Measurements from ENCODE around the gene PCNT. TPM values are rescaled to one million over a fixed set of nuclear protein-coding genes. Genes with fewer than 3 reads are reported as not detected.

Gene PCNT
- total RNA-seq, 4 donors from 2014 or later, result 6.2 to 29.7 (median 17.1) TPM

GRCh38 chr21:46355161-46356004 is 31.4 kb downstream of the PCNT start:
- H3K9me3 ChIP-seq, result no peaks in the 10 kb centered on the region
- H3K36me3 ChIP-seq, result no peaks in the 10 kb centered on the region
- H3K4me3 ChIP-seq, result no peak overlapping the region
- H3K4me1 ChIP-seq, result no peaks in the 10 kb centered on the region
- no peak for DNase-seq
- intact Hi-C loops (cut with DNase I; ENCODE audit: low total_unique reads), result no loop called here
- TF ChIP-seq POLR2A (IDR thresholded peaks at IDR 0.05) (no peak), CTCF (IDR thresholded peaks at IDR 0.05) (no peak)
- no peaks in the 10 kb centered on the region for H3K27me3 ChIP-seq
- H3K27ac ChIP-seq, result no peak overlapping the region

GRCh38 chr21:46356005-46356338 is 32.0 kb downstream of the PCNT start:
- no peak for TF ChIP-seq POLR2A (IDR thresholded peaks at IDR 0.05)
- TF ChIP-seq CTCF (IDR thresholded peaks at IDR 0.05), result no peak
- no peaks in the 10 kb centered on the region for H3K27me3 ChIP-seq
- DNase-seq, result no peak
- no peak overlapping the region for H3K27ac ChIP-seq
- intact Hi-C loops (cut with DNase I; ENCODE audit: low total_unique reads), result no loop called here
- no peaks in the 10 kb centered on the region for H3K4me1 ChIP-seq
- no peaks in the 10 kb centered on the region for H3K9me3 ChIP-seq
- H3K36me3 ChIP-seq, result no peaks in the 10 kb centered on the region
- no peak overlapping the region for H3K4me3 ChIP-seq

- TF ChIP-seq POLR2A (IDR thresholded peaks at IDR 0.05) (no peak), CTCF (IDR thresholded peaks at IDR 0.05) (no peak)
- no peak overlapping the region for H3K4me3 ChIP-seq
- intact Hi-C loops (cut with DNase I; ENCODE audit: low total_unique reads), result no loop called here
Observed at GRCh38 chr21:46356494-46357334, 32.8 kb downstream of the PCNT start.

GRCh38 chr21:46357335-46357604 is 33.3 kb downstream of the PCNT start:
- intact Hi-C loops (cut with DNase I; ENCODE audit: low total_unique reads), result no loop called here
- TF ChIP-seq POLR2A (IDR thresholded peaks at IDR 0.05), result no peak
- TF ChIP-seq CTCF (IDR thresholded peaks at IDR 0.05), result no peak
- no peaks in the 10 kb centered on the region for H3K9me3 ChIP-seq
- no peaks in the 10 kb centered on the region for H3K4me1 ChIP-seq
- DNase-seq, result no peak
- H3K27me3 ChIP-seq, result no peaks in the 10 kb centered on the region
- no peak overlapping the region for H3K4me3 ChIP-seq
- no peaks in the 10 kb centered on the region for H3K36me3 ChIP-seq
- no peak overlapping the region for H3K27ac ChIP-seq

More at GRCh38 chr21:46356494-46357334, 32.8 kb downstream of the PCNT start:
- DNase-seq, result no peak
- no peaks in the 10 kb centered on the region for H3K27me3 ChIP-seq
- no peak overlapping the region for H3K27ac ChIP-seq
- H3K36me3 ChIP-seq, result no peaks in the 10 kb centered on the region
- no peaks in the 10 kb centered on the region for H3K9me3 ChIP-seq
- no peaks in the 10 kb centered on the region for H3K4me1 ChIP-seq
